Stimulated activated CD8-positive, alpha-beta memory T cell treated with anti-CD3 and anti-CD28 coated beads, Interleukin-4, amount 100 ng/mL, for 48 hours (primary cell): ENCODE data around the gene KISS1.
"Not testable (repeated sequence)": the region's sequence is repeated elsewhere in the genome, so short reads cannot be mapped to it uniquely, and the experiment has no call there.

Experiments
- DNase-seq: peaks from one replicate; pipeline ENCODE4 v3.0.0-alpha.2; 2020

Gene KISS1, protein sequence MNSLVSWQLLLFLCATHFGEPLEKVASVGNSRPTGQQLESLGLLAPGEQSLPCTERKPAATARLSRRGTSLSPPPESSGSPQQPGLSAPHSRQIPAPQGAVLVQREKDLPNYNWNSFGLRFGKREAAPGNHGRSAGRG

DNA sequence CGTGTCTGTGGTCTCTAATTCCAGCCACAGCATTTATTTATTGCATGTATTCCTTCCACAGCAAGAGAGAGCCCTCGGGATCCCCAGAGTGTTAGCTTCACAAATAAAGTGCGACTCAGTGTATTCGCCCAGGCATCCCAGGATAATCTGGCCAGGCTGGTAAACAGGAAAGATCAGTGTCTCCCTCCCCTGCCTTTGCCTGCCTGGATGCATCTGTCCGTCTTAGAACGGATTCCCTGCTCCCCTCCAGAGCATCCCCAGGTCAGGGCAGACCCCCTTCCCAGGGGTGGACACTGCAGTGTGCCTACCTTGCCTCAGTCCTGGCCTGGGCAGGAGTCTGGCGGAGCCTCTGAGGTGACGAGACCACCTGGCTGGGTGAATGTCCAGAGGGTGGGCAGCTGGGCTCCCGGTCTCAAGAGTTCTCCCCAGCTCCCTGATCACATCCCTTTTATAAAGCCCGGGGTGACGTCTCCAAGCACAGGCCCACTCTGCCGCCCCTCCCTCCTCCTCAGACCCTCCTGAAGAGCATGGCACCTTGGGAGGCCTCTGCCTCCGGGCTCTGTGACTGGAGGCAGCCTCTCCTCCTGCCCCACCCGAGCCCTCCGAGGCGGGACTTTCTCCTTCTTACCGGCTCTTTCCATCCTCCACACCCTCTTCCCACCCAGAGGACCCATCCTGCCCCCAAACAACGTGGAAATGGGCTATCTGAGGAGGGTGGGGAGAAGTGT lies at the start of gene KISS1:
KISS1 (minus strand) TSS at position 424 of the 728 bp plus-strand sequence. CDS start 3,615 bp downstream, outside the sequence.
- no peak for DNase-seq

- DNase-seq = no peak
These were observed 46.6 kb upstream of the KISS1 start for GRCh38 chr1:204242920-204243319.

DNA sequence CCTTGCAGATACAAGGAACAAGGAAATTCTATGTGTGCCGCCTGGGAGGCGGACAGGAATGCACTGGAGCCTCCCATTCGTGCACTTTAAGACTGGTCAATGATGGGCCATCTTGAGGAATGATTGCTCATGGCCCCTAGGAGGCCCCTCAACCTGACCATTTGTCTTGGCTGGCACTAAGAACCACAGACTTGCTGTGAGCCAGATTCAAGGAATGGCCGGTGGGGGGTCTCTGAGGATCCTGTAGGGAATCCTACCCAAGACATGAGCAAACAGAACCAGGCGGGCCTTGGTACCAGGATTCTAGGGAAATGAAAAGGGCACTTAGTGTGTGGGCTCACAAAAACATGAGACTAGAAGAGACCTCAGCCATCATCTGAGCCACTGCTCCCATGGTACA lies 45.6 kb upstream of the KISS1 start:
- DNase-seq = no peak

DNA sequence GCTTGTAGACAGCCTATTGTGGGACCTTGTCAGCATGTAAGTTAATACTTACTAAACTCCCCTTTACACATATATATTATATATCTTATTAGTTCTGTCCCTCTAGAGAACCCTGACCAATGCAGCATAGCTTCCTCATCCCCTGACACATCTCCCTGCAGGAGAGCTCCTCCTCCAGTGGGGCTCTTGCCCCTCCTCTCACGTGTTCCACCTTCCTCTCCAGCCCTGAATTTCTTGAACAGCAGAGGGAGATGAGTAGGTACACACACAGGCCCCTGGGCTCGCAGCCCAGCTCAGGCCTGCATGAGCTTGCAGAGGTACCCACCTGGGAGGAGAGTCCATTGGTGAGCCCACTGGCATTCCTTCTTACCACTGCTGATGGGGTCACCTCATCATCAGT lies 44.8 kb upstream of the KISS1 start:
- no peak for DNase-seq

GRCh38 chr1:204240233-204240632 lies 43.9 kb upstream of the KISS1 start:
- DNase-seq = no peak

- DNase-seq = not testable (repeated sequence)
These were observed 43.1 kb upstream of the KISS1 start for GRCh38 chr1:204239401-204239800.

- not testable (repeated sequence) for DNase-seq
These were observed 42.2 kb upstream of the KISS1 start for GRCh38 chr1:204238520-204238919.

DNA sequence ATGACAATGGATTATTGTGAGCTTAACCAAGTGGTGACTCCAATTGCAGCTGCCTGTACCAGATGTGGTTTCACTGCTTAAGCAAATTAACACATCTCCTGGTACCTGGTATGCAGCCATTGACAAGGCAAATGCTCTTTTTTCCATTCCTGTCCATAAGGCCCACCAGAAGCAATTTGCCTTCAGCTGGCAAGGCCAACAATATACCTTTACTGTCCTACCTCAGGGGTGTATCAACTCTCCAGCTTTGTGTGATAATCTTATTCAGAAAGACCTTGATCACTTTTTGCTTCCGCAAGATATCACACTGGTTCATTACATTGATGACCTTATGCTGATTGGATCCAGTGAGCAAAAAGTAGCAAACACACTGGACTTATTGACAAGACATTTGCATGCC lies 41.2 kb upstream of the KISS1 start:
- DNase-seq = not testable (repeated sequence)

DNA sequence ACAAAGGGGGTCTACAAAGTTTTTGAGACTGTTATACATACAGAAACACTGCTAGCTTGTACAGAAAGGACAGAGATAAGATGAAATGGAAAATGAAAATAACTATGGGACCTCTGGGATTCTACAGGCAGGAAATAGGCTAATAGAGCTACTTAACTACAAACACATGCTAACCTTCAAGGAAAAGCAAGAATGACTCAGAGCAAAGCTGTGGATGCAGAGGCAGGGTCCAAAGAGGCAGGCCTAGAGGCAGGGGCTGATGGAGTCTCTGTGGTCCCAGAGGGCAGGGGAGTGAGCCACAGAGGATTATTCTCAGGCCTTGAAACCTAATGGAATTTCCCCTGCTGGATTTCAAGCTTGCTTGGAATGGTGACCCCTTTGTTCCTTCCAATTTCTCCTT lies 36.2 kb upstream of the KISS1 start:
- no peak for DNase-seq

GRCh38 chr1:204230211-204230610 lies 33.9 kb upstream of the KISS1 start:
- DNase-seq = no peak

DNA sequence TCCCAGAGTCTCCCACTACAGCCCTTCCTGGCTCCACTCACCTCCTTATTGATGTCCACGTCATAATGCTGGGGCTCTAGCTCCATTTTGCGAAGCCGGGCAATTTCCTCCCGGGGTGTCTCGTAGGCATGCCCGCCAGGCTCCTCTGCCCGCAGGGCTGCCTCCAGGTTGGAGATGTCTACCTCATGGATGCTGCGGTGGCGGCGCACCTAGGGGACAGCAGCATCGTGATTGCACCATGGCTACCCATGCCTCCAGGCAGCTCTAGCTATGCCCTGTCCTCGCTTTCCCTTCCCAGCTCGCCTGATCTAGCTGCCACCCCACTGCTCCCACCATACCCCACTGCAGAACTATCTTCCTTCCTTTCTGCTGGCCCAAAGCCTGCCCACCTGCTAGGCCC lies 32.6 kb upstream of the KISS1 start:
- DNase-seq = no peak

DNA sequence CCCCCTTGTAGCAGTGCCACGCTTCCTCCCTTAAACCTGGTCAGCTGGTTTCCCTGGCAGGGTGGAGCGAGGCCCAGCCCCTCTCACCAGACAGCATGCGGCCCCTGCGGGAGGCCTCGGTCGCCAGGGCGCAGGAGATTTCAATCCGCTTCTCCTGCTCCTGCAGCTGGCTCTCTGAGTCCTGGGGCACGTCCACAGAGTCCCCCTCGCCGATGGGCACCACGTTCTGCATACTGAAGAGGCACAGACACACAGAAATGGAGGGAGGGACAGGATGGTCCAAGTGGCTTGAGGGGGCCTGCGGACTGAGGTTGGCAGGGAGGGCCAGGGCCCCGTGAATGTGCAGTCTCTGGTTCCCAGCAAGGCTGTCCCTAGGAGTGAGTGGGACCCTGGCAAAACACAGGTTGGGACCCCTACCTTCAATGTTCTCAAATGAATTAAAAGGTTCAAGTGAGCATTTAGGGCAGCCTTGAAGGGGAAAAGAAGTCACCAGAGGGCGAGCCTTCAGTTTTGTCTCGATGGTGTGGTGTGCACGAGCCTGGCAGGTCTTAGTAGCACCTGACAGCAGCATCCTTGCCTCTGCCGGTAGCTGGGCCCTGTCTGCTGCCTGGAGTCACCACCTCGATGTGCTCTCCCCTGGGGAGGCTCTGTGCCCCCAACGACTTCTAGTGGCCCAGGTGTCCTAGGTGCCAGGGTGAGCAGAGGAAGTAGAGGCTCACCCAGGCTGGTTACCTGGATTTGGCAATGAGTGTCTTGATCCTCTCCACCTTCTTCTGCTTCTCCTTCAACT lies 31.9 kb upstream of the KISS1 start:
- DNase-seq = no peak

DNA sequence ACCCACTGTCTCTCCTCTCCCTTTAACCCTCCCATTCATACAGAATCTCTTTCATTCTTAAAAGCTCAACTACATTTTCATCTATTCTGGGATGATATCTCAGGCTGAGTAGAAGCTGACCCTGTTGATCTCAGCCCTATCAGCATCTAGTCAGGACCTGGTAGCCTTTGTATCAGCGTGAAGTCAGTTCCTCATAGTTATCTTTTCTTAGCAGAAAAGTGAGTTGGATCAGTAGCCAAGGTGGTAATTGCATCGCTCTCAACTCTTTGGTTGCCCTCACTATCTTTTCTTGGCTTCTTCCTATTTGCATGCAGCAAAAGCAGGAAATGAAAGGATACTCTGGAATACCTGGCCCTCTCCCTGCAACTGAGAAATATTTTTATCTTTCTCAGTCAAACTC lies 31.1 kb upstream of the KISS1 start:
- DNase-seq = no peak

DNA sequence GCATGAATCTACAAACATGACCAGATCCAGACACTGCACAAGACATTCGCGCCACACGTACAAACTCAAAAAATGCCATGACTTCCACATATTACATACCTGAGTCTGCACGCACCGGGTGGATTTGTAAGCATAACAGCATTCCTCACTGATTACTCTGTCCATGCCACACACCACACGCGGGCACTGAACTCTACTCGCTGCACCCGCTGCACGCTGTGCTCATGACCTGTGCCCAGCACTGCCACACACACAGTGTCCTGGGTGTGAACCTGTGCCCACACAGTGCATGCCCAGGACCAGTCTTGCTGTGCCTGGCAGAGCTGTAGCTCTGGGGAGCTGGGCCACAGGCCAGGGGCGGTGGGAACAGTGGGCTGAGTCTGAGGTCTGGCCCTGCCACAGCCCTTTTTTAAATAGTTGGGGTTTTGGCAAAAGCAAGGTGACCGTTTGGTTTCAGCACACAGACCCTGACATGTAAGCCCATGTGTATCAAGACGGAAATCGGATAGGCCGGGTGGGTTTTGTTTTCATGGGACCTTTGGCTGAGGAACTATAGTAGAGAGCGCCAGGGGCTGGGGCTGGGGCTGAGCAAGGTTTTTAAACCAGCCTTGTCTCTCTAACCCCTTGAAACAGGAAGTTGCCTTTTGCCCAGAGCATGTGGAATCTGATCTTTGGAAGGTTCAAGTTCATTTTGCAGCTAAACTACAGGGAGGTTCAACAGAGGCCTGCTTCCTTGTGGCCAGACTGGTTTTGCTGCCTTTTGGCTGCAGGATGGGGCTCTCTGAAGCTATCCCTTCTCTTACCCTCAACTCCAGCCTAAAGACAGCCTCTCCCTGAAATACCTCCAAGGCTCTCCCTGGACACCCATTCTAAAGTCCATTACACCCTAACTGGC lies 29.8 kb upstream of the KISS1 start:
- DNase-seq = no peak

- DNase-seq = no peak
These were observed 28.4 kb upstream of the KISS1 start for GRCh38 chr1:204224655-204225054.

DNA sequence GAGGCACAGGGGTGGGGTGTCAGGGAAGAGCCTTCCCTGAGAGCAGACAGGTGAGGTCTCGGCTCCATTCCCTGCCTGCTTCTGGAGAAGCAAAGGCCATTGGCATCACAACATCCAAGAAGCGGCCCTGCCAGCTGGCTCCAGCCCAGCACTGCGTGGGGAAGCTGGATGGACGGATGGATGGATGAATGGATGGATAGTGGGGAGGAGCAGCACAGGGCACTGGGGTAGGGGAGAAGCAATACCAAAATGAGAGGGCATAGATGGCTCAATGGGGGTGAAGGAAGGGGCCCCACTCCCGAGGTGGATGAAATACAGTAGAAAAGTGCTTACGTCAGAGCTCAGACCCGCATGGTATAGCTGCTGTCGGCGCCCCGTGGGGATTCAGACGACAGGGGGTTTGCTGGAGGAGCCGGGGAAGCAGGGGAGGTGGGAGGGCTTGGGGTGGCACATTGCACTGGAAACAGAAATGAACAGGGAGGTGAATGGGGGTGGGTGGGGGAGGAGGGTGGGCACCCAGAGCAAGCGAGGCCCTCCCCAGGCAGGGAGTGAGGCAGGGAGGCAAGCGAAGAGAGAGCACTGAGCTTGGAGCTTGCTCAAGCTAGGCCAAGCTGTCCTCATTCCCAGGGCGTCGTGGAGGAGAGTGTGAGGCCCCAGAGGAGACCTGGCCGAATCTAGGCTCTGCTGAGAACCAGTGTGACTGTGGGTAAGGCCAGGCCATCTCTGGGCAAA lies 27.0 kb upstream of the KISS1 start:
- no peak for DNase-seq

DNA sequence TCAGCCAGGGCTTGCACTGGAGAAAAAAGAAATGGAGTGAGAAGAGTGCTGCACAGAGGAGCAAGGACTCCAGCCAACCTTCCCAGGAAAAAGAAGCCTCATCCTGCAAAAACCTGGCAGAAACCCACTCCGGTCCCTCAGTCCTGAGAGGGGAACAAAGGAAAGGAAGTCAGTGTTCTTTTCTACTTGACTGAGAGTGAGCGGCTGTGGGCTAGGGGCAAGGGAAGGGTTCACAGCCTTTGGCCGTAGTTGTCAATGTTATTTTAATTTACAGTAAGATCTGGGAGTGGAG lies 26.4 kb upstream of the KISS1 start:
- no peak for DNase-seq

DNA sequence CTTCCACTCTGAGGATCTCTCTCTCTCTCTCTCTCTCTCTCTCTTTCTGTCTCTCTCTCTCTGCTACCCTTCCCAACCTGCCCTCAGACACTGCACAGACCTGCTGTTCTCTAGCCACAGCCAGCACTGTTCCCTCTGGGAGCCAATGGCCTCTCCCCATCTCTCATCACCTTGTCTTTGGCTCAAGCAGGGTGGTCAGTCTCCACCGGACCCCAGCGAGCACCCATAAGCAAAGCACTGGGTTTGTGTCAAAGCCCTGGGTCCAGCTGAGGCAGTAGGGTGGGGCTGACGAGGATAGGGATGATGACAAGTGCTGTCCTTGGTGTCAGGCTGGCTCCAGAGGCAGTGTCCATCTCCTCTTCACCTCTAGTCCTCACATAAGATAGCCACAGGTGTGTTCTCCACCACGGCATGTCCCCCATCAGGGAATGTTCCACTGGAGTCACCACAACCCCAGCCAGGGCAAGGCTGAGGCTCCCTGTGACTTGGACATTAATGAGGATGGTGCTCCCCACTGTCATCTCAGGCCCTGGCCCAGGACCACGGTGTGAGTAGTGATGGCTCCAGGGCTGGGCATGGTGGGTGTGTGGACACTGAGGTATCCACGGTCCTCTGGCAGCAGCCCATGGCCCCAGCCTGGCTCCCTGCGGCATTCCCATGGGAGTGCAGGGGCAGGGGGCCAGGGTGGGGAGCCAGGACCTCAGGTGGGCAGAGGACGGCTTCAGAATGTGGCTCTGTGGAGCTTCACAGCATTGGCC lies 25.9 kb upstream of the KISS1 start:
- no peak for DNase-seq

DNA sequence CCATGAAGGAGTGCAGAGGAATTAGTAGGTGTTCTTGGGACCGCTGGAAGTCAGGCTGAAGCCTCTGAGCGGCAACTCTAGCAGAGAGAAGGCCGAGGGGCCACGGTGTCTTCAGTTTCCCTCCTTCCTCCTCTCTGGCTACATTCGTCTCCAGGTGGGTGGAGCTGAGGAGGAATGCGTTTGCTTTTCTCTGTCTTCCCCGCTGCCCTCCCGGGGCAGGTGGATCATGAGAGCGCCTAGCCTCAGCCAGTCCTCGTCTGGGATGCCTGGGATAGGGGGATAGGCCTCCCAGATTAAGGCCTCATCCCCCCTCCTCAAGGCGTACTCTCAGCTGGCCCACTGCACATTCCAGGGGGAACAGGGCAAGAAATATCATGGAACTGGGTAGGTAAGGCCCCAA lies 25.0 kb upstream of the KISS1 start:
- DNase-seq = no peak

DNA sequence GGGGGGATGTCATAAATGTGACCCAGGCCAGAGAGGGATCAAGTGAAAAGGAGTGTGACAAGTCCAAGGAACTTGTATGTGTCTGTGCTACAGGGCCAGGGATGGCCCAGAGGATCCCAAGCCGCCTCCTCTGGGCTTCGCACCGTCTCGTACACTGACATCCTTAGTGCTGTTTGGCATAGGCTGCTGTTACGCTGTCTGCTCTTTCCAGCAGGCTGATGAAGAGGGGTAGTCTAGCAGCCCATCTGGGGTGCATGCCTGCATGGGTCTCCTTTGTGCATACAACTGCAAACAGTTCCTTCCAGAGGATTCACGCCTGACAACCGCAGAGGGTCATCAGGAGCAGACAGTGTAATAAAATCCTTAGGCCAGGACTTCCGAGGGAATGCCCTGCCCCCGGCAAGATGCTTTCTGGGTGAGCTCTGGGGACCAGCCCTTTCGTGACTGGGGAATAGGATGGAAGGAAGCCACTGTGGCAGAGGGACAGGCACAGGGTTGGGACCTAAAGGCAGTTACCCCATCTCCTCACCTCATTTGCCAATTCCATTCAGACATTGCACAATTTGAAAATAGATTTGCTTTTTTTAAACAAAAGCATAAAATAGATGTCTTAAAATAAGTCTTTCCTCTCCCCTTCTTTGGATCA lies 23.8 kb upstream of the KISS1 start:
- DNase-seq = no peak

DNA sequence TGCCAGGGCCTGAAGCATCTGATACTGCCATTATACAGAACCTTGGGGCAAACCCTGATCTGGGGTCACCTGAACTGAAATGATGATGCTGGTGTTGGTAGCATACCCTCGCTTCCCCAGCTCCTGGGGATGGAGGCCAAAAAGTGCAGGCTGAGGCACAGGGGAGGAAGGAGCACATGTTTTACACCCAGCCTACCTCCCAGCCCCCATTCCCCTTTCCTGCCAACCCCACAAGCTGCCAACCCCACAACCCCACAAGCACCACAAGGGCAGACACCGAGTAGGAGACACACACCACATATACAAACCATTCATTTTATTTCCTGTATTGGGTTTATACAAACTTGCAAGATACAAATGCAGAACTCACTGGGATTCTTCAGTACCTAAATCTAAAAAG lies 22.3 kb upstream of the KISS1 start:
- no peak for DNase-seq
